ENCODE results near the gene DBH.

DNA sequence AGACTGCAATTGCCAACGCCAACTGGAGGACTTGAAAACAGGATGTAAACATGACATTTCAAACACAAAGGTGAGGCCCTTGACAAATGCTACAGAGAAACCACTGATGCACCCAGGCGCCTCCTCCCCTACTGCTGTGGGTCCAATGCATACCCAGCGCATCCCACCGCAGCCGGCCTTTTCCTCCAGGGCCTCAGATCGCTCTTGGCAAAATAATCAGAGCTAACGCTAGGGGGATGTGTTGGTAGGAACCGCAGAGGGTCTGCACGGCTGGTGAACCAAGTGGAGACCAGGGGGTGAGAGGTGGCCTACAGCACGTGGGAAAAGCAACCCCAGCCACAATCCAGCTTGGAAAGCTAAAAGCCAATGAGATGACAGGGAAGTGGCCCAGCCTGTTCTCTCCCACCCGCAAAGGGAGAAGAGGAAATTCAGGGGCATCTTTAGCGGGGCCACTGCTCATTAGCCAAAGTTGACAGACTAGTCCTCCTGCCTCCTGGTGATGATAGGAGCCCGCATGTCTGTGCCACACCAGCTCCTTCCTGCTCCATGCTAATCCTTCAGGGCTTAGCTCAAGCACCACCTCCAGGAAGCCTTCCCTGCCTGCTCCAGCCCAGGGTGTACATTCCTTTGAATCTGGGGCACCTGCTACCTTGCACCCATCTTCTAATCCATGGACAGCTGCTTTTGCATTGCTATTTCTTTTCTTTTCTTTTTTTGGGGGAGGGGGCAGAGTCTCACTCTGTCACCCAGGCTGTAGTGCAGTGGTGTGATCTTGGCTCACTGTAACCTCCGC is 32.8 kb upstream of the DBH start:
- TF ChIP-seq, protein P1, sequence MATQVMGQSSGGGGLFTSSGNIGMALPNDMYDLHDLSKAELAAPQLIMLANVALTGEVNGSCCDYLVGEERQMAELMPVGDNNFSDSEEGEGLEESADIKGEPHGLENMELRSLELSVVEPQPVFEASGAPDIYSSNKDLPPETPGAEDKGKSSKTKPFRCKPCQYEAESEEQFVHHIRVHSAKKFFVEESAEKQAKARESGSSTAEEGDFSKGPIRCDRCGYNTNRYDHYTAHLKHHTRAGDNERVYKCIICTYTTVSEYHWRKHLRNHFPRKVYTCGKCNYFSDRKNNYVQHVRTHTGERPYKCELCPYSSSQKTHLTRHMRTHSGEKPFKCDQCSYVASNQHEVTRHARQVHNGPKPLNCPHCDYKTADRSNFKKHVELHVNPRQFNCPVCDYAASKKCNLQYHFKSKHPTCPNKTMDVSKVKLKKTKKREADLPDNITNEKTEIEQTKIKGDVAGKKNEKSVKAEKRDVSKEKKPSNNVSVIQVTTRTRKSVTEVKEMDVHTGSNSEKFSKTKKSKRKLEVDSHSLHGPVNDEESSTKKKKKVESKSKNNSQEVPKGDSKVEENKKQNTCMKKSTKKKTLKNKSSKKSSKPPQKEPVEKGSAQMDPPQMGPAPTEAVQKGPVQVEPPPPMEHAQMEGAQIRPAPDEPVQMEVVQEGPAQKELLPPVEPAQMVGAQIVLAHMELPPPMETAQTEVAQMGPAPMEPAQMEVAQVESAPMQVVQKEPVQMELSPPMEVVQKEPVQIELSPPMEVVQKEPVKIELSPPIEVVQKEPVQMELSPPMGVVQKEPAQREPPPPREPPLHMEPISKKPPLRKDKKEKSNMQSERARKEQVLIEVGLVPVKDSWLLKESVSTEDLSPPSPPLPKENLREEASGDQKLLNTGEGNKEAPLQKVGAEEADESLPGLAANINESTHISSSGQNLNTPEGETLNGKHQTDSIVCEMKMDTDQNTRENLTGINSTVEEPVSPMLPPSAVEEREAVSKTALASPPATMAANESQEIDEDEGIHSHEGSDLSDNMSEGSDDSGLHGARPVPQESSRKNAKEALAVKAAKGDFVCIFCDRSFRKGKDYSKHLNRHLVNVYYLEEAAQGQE (IDR thresholded peaks at IDR 0.05; ENCODE audit: insufficient replicate concordance, low read depth): no peak
- TF ChIP-seq, protein P2, sequence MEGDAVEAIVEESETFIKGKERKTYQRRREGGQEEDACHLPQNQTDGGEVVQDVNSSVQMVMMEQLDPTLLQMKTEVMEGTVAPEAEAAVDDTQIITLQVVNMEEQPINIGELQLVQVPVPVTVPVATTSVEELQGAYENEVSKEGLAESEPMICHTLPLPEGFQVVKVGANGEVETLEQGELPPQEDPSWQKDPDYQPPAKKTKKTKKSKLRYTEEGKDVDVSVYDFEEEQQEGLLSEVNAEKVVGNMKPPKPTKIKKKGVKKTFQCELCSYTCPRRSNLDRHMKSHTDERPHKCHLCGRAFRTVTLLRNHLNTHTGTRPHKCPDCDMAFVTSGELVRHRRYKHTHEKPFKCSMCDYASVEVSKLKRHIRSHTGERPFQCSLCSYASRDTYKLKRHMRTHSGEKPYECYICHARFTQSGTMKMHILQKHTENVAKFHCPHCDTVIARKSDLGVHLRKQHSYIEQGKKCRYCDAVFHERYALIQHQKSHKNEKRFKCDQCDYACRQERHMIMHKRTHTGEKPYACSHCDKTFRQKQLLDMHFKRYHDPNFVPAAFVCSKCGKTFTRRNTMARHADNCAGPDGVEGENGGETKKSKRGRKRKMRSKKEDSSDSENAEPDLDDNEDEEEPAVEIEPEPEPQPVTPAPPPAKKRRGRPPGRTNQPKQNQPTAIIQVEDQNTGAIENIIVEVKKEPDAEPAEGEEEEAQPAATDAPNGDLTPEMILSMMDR (IDR thresholded peaks at IDR 0.05; ENCODE audit: insufficient read depth, low read length): no peak
- TF ChIP-seq POLR2AphosphoS5 (IDR thresholded peaks at IDR 0.05; ENCODE audit: low read depth): no peak
